GM12891 (cell line): ENCODE measurements around the gene TMEM39A. TPM values are rescaled to one million over a fixed set of nuclear protein-coding genes. Genes with fewer than 3 reads are reported as not detected.

Experiments used
- DNase-seq: peaks from one replicate; pipeline ENCODE4 v3.0.0; 2011; ENCODE audit warnings: low spot score; ENCODE audit not compliant: insufficient read length
- FAIRE-seq: peaks from 2 replicates; lab custom pipeline; 2011; peaks lifted over from hg19 to GRCh38; lab: Jason Lieb, UNC
- PAX5 ChIP-seq: IDR thresholded peaks from 2 replicates; pipeline ENCODE4 v1.6.1; 2011; ENCODE audit warnings: low read length, moderate library complexity, mild to moderate bottlenecking; ENCODE audit not compliant: insufficient read depth, severe bottlenecking
- POLR2A ChIP-seq: IDR thresholded peaks from 2 replicates; pipeline ENCODE4 v1.6.1; 2011; ENCODE audit warnings: low read depth, low read length, control low read depth
- POLR2AphosphoS5 ChIP-seq: IDR thresholded peaks from 2 replicates; pipeline ENCODE4 v1.6.1; 2011; ENCODE audit warnings: low read depth, low read length, control low read depth
- POU2F2 ChIP-seq: IDR thresholded peaks from 2 replicates; pipeline ENCODE4 v1.6.1; 2011; ENCODE audit warnings: low read depth, mild to moderate bottlenecking, control low read depth, low read length, moderate library complexity
- SPI1 ChIP-seq: IDR thresholded peaks from 2 replicates; pipeline ENCODE4 v1.6.1; 2011; ENCODE audit warnings: low read depth, low read length, control low read depth
- TAF1 ChIP-seq: IDR thresholded peaks from 2 replicates; pipeline ENCODE4 v1.6.1; 2011; ENCODE audit warnings: low read depth, low read length, control low read depth
- polyA plus RNA-seq: library from polyadenylated mRNA; unstranded; fragments of >200 nt; gene quantifications from one replicate; pipeline ENCODE4 v1.2.1, GENCODE V29; 2012; ENCODE audit warnings: low read depth, missing spikeins, inconsistent platforms; ENCODE audit not compliant: missing spikeins

TMEM39A gene, protein sequence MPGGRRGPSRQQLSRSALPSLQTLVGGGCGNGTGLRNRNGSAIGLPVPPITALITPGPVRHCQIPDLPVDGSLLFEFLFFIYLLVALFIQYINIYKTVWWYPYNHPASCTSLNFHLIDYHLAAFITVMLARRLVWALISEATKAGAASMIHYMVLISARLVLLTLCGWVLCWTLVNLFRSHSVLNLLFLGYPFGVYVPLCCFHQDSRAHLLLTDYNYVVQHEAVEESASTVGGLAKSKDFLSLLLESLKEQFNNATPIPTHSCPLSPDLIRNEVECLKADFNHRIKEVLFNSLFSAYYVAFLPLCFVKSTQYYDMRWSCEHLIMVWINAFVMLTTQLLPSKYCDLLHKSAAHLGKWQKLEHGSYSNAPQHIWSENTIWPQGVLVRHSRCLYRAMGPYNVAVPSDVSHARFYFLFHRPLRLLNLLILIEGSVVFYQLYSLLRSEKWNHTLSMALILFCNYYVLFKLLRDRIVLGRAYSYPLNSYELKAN
- polyA plus RNA-seq: 10.5 TPM

DNA sequence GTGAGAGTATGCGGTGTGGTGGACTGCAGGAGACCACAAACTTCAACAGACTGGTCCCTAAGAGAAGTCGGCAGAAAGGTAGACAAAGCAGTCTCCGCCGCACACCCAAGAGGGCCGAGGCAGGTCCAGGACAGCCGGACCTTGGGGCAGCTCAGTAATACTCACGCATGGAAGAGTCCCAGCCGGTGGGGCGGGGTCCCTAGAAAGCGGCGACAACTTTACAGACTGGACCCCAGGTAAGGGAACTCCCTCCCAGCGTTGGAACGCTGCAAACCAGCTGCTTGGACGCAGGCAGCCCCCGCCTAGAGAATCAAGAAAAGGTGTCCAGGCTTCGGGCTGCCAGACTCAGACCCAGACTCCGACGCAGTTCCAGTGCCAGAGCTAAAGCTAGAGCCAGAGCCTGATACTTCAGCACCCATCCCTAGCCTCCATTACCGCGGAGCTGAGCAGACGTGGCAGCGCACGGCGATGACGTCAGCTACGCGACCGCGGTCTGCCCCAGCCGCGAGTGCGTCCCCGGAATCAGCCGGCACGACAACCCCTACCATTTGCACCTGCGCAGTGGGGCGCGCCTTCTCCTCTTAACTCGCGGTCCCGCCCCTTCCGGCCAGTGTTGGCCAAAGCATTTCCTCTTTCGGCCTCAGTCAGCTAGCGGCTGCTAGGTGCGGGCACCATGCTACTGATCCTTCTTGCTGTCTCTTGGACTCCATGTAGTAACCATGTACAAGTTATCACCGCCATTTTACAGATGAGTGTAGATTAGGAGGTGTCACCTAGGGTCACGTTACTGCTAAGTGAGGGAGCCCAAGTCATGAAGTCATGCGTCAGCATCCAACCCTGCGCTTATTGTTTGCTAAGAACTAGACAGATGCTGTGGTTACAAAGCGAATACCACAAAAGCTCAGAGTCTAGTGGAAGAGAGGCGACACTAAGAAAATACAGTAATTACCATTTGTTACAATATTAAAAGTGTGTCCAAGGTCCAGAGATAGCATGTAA lies at the start of gene TMEM39A:
TMEM39A (minus strand) TSS at position 445 of the 999 bp plus-strand sequence. CDS start 1,541 bp downstream, outside the sequence.
- FAIRE-seq: peak; percentile 100
- TF ChIP-seq POU2F2 (peak; percentile 90), PAX5 (peak; percentile 51), SPI1 (peak; percentile 93), POLR2AphosphoS5 (peak; percentile 97), TAF1 (peak; percentile 92), POLR2A (peak; percentile 97)
- DNase-seq: peak; percentile 87

DNA sequence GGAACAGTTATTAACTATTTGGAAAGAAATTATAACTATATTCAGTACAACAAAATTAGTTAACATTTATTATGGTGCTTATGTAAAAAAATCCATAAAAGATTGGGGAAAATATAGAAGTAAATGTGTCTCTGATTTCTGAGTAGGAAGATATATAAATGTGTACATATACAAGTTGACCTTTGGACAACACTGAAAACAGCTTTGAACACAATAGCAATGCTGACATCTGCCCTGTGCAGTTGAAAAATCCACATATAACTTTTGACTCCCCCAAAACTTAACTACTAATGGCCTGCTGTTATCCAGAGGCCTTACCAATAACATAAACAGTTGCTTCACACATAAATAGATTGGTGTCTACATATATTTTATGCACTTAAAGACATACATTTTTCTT lies 47.3 kb upstream of the TMEM39A start:
- no peak for FAIRE-seq
- TF ChIP-seq PAX5 (no peak), POLR2A (no peak), TAF1 (no peak), POU2F2 (no peak), SPI1 (no peak), POLR2AphosphoS5 (no peak)
- no peak for DNase-seq

DNA sequence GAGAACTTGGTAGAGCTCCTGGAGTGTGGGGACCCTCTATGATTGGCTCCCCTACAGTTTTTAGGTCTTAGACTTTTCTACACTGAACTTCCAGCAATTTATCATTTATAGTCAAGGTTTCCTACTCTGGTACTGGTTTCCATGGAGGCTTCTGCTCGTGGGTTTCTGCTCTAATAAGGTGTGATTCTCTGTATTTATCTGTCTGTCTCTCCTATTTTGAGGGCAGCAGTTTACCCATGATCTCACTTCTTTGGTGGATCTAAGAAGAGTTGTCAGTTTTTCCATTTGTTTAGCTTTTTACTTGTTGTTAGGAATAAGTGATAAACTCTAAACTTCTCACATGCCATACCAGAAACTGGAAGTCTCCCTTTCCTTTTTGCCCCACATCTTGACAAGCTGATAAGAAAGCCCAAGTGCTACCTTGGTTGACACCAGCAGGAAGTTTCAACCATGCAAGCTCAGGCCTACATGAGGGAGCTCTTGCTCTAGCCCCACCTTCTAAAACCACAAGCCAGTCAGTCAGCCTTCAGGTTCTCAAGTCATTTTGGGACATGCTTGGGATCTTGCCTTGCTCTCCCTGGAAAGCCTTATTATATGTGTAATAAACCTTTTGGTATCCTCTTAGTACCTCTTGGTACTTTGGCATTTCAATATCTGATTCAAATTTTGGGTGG lies 44.9 kb upstream of the TMEM39A start:
- no peak for DNase-seq
- TF ChIP-seq TAF1 (no peak), PAX5 (no peak), POLR2AphosphoS5 (no peak), POLR2A (no peak), SPI1 (no peak), POU2F2 (no peak)
- FAIRE-seq: peak; percentile 70

DNA sequence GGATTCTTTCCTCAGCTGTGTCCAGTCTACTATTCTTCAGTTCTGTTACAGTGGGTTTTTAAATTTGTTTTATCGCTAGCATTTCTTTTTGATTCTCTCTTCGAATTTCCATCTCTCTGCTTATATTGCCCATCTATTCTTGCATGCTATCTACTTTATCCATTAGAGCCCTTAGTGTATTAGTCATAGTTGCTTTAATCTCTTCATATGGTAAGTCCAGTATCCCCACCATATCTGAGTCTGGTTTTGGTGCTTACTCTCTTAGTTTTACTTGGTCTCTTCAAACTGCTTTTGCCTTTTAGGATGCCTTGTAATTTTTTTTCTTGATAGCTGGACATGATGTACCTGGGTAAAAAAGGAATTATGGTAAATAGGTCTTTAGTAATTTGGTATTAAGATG lies 44.0 kb upstream of the TMEM39A start:
- no peak for DNase-seq
- no peak for FAIRE-seq
- TF ChIP-seq POLR2AphosphoS5 (no peak), POU2F2 (no peak), TAF1 (no peak), POLR2A (no peak), PAX5 (no peak)

DNA sequence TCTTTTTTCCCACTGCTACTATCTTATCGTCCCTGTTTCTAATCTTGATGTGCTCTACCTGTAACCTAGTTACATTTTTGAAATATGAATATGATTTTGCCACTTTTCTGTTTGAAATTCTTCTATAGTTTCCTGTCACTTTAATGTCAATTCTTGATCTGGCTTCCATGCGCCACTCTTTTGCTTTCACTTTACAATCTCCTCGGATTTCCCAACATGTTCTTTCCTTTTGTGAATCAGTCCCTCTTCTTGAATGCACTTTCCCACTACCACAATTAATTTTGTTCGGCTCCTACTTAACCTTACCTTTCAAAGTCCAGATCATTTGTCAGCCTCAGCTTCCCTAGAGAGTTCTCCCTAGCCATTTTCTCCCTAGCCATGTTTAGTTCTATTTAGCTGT lies 43.2 kb upstream of the TMEM39A start:
- FAIRE-seq: no peak
- DNase-seq: no peak
- TF ChIP-seq PAX5: no peak
- no peak for TF ChIP-seq SPI1
- TF ChIP-seq POLR2AphosphoS5: no peak
- TF ChIP-seq POU2F2: no peak
- no peak for TF ChIP-seq POLR2A
- no peak for TF ChIP-seq TAF1

DNA sequence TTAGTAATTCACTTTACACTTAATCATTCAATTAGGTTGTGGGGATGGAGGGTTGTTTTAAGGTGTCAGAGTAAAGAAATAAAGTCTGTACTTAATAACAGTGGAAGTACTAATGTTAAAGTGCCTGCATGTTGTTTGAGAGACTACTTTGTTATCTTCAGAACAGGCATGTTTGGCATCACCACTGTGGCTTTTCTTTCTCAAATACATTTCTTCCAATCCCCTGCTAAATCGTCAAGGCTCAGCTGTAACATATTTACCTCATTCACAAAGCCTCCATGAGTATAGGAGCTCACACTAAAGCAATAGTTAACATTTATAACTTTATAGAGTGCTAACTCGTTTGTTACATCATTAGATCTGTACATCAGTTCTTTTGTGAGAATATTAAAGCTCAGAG lies 37.5 kb upstream of the TMEM39A start:
- TF ChIP-seq TAF1 (no peak), POLR2AphosphoS5 (no peak), PAX5 (no peak), SPI1 (no peak), POLR2A (no peak), POU2F2 (no peak)
- DNase-seq: no peak
- FAIRE-seq: no peak

DNA sequence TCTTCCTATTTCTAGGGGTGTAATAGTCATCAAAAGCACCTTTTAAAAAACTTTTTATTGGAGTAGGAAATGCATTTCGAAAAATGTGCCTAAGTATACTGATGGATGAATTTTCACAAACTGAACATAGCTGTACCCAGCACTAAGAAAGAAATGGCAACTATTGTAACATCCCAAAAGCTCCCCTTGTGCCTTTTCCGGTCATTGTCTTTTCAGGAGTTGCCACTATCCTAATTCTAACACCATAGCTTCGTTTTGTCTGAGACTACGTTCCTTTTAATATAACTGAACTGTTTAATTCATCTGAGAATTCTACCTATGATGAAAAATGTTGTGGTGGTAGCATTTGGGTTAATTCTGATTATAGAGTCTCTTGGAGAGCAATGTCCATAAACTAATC lies 36.9 kb upstream of the TMEM39A start:
- TF ChIP-seq POU2F2 (no peak), POLR2A (no peak), POLR2AphosphoS5 (no peak), TAF1 (no peak), SPI1 (no peak), PAX5 (no peak)
- DNase-seq (no peak), FAIRE-seq (no peak)
